ENCODE results near the gene NAXD.

- TF ChIP-seq CTCF (conservative IDR thresholded peaks at IDR 0.05; ENCODE audit: low read length) (no peak), EZH2phosphoT487 (IDR thresholded peaks at IDR 0.05; ENCODE audit: borderline replicate concordance, low read depth, low read length) (no peak)
These were observed 12.0 kb downstream of the NAXD start for GRCh38 chr13:110627351-110627750.
